Stimulated activated CD4-positive, alpha-beta T cell treated with anti-CD3 and anti-CD28 coated beads, Interleukin-12 subunit alpha, Interleukin-12 subunit beta, amount 100 ng/mL, for 4 hours (primary cell): Measurements from ENCODE around the gene NOTUM.
"Not testable (repeated sequence)": the region's sequence is repeated elsewhere in the genome, so short reads cannot be mapped to it uniquely, and the experiment has no call there.

Experiments used
- DNase-seq: peaks from one replicate; pipeline ENCODE4 v3.0.0-alpha.2; 2020

Gene NOTUM

GRCh38 chr17:81922566-81923301, 38.3 kb downstream of the NOTUM start:
- DNase-seq: no peak

DNA sequence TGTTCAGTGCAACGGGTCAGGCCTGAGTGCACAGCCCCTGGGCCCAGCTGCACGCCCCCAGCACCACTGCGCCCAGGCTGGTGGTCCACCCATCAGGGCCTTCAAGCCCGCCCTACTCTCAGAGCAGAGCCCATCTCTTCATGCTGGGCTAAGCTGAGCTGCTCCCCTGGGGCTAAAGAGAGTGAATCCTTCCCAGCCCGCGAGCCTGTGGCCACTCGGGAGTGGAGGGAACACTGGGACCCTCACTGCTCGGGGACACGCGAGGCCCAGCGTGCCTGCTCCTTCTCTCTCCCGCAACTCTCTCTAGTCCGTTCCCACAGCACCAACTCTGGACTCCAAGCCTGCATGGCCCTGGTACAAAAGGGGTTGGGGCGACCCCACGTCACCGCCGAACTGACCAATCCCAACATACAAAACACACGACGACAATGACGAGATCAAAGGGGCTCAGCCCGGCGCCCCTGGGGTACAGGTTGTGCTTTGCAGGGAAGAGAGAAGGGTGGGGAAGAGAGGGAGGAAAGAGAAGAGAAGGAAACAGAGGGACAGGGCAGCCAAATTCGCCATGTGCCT, 38.9 kb downstream of the NOTUM start:
- no peak for DNase-seq

GRCh38 chr17:81921537-81921862, 39.5 kb downstream of the NOTUM start:
- no peak for DNase-seq

DNA sequence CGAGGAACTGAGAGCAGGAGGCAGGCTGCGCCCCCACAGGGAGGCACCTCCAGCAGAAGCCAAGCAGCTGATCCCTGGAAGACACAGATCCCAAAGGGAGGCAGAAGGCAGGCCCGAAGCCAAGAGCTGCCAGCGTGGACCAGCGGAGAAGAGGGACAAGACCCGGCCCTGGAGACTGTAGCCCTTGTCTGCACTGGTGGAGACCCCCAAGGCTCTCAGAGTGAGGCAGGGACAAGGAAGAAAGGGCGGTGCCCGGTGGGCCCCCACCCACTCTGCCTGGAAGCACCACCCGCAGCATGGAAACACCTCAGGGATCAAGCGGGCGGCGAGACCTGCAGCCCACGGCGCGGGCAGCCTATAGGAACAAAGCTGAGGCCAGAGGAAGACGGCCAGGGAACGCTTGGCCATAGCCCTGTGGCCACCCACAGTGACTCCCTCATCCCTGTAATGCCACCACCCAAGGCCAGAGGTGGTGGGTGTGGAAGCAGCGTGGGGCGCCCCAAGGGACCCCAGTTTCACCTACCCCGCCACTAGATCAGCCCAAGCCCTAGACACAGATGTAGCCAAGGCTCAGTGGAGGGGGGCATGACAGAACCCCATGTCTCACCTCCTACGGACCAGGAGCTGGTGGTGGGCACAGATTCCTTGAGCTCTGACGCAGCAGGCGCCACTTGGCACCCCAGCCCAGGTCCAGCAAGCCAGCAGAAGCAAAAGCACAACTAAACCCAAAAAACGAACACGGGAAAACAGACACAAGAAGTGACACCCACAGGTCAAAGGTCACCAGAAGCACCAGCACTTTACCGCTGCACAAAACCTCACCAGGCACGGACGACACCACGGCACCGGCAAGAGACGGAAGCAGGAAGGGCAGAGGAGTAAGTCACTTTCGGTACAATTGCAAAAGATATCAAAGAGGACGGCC, 40.1 kb downstream of the NOTUM start:
- DNase-seq: no peak

GRCh38 chr17:81918832-81919545, 42.0 kb downstream of the NOTUM start:
- no peak for DNase-seq

GRCh38 chr17:81918333-81918669, 42.7 kb downstream of the NOTUM start:
- not testable (repeated sequence) for DNase-seq

- DNase-seq: peak; percentile 78
These were observed 43.2 kb downstream of the NOTUM start, which contains the start of gene SIRT7 for GRCh38 chr17:81917565-81918332. Gene SIRT7 (minus strand): TSS chr17:81918176. CDS start chr17:81918131, 45 bp downstream.

DNA sequence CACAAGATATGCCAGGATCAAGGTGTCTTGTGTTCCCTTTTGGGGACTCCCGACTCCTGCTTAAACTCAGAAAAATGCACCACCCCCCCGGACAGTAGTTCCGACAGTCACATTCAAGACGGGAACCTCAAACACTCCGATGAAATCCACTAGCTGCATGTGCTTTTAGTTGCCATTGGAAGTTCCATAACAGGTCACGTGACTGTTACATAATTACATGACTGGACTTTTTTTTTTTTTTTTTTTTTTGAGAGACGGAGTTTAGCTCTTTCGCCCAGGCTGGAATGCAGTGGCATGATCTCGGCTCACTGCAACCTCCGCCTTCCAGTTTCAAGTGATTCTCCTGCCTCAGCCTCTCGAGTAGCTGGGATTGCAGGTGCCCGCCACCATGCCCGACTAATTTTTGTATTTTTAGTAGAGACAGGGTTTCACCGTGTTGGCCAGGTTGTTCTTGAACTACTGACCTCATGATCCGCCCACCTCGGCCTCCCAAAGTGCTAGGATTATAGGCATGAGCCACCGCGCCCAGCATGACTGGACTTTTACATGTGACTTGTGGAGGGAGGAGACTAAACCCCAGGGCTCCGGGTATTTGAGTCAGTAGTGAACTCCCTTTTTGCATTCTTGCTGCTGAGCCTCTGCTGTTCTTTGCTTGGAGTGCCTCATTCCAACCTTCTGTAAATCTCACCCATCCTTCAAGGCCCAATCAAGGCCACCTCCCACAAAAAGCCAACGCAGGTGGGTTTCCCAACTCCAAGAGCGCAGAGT, 44.6 kb downstream of the NOTUM start:
- DNase-seq: no peak

- no peak for DNase-seq
These were observed 45.7 kb downstream of the NOTUM start for GRCh38 chr17:81915331-81915730.

DNA sequence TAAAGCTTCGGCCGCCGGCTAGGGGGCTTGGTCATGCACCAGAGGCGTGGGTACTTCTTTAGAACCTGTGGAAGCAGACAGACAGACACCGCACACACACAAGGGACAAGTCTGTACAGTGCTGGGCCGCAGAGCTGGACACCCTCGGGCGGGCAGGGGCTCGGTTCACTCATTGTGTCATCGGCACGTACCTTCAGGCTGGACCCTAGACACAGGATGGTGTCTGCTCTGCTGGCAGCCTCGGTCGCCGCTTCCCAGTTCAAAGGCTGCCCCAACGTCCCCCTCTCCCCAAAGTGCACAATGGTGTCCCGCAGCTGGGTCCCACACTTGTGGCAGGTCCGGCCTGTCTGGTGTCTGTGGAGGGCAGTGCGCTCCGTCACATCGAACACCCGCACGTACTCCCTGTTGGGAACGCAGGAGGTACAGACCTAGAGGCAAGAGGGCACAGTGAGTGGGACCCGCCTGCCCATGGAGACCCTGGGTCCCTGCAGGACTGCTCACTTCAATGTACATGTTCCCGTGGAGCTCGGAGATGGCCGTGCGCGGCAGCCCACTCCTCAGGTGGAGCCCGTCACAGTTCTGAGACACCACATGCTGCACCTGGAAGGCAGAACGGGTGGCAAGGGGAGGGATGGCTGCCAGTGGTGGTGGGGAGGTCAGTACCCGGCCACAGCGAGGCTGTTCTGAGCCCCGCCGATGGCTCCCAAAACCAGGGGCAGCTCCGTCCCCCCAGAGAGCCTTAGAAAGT, 46.7 kb downstream of the NOTUM start:
- DNase-seq: no peak

GRCh38 chr17:81913394-81914102, 47.4 kb downstream of the NOTUM start:
- no peak for DNase-seq

- DNase-seq: no peak
These were observed 48.3 kb downstream of the NOTUM start for GRCh38 chr17:81912441-81913309.

GRCh38 chr17:81911969-81912368, 49.0 kb downstream of the NOTUM start:
- DNase-seq: no peak

DNA sequence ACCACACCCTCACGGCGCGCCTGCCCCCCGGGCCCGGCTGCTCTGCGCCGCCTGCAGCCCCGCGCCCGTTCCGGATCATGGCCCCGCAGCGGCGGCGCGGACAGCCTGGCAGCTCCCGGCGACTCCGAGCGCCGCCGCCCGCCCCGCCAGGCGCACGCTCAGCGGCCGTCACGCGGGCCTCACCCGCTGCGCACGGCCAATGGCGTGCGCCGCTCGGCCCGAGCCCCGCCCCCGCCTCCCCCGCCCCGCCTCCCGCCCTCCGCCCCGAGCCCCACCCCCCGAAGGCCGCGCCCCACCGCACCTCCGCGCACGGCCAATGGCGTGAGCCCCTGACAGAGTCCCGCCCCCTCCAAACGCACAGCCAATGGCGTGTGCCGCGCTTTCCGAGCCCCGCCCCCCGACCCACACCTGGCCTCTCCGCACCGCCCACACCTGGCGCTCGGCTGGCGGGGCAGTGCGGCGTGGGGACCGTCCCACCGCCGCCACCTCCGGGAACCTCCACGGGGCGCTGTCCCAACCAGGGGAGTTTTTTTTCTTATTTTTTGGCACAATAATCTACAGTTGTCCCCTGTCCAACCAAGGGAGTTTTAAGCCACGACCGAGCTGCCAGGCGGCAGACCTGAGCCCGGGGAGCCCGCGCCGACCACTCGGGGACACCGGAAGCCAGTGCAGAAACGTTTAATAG, 49.6 kb downstream of the NOTUM start, which contains the start of gene PCYT2:
PCYT2 (minus strand) TSS at position 123 of the 685 bp plus-strand sequence; CDS start at position 79, 44 bp downstream.
- peak; percentile 92 for DNase-seq

GRCh38 chr17:81910840-81911276, 50.1 kb downstream of the NOTUM start:
- no peak for DNase-seq

- DNase-seq: no peak
These were observed 50.8 kb downstream of the NOTUM start for GRCh38 chr17:81909966-81910839.

- DNase-seq: no peak
These were observed 51.8 kb downstream of the NOTUM start for GRCh38 chr17:81909231-81909630.
